HepG2 (cell line): ENCODE measurements around the gene RWDD4. TPM values are rescaled to one million over a fixed set of nuclear protein-coding genes. Genes with fewer than 3 reads are reported as not detected.

Source experiments
- ATAC-seq: fragments of 200-7000 bp; cut with Tn5 transposase; 3 replicates; pipeline ENCODE4 v1.9.1; 2020; ENCODE audit warnings: mild to moderate bottlenecking, moderate library complexity
- BruUV-seq: library from RNA; stranded (reverse); fragments of 400-500 nt; replicated peaks from 2 replicates; lab custom pipeline; 2021; lab: Mats Ljungman, UMichigan
- CTCF ChIA-PET: fragments of 300-600 bp; formaldehyde crosslinking; extraction: SDS; loops from one replicate; lab custom pipeline; 2021; ENCODE audit warnings: low total read pairs, inconsistent platforms, low intra/inter-chr PET ratio; lab: Yijun Ruan, JAX
- POLR2A ChIA-PET: fragments of 350-600 bp; sonication (Branson Sonifier 250); formaldehyde crosslinking; loops from one replicate; lab custom pipeline; 2020; ENCODE audit warnings: antibody characterized with exemption, inconsistent platforms; lab: Yijun Ruan, JAX
- DNase-seq: peaks from one replicate; pipeline ENCODE4 v3.0.0-alpha.2; 2015; ENCODE audit warnings: low spot score
- FAIRE-seq: peaks from 3 replicates; lab custom pipeline; 2011; peaks lifted over from hg19 to GRCh38; lab: Jason Lieb, UNC
- H2AFZ ChIP-seq: one replicate; pipeline ENCODE4 v1.6.1; 2011; ENCODE audit warnings: low read length, inconsistent platforms
- H3K27ac ChIP-seq: fragments of 300-600 bp; 3 replicates; pipeline ENCODE4 v1.8.0; 2011; ENCODE audit warnings: mixed run types, mild to moderate bottlenecking, mixed read lengths, low read length, inconsistent platforms; ENCODE audit not compliant: insufficient read depth; ENCODE audit errors: extremely low read length
- H3K27me3 ChIP-seq, 2 experiments: fragments of 200-600 bp in 1 of 2; 2 replicates in 1 of 2; 3 replicates in 1 of 2; pipeline versions ENCODE4 v1.6.0 to v1.8.0; 2011; ENCODE audit warnings: low read length in 2 of 2, mild to moderate bottlenecking in 2 of 2, moderate library complexity in 2 of 2, inconsistent platforms in 1 of 2; ENCODE audit not compliant: insufficient read depth in 2 of 2, control insufficient read depth in 1 of 2
- H3K36me3 ChIP-seq, 2 experiments: fragments of 200-600 bp in 1 of 2; replicated peaks in 1 of 2; 2 replicates in 1 of 2; 3 replicates in 1 of 2; pipeline versions ENCODE4 v1.5.1 to v1.8.0; 2011; ENCODE audit warnings: low read length in 2 of 2, inconsistent platforms in 1 of 2; ENCODE audit not compliant: insufficient read depth in 2 of 2, control insufficient read depth in 1 of 2
- H3K4me1 ChIP-seq: 2 replicates; pipeline ENCODE4 v1.5.1; 2012; ENCODE audit warnings: low read length, inconsistent platforms; ENCODE audit not compliant: insufficient read depth
- H3K4me2 ChIP-seq: 2 replicates; pipeline ENCODE4 v1.6.0; 2011; ENCODE audit warnings: low read depth, low read length, inconsistent platforms
- H3K4me3 ChIP-seq, 3 experiments: fragments of 200-600 bp in 1 of 3; sonication (generic), shearing (Covaris generic) in 1 of 3; replicated peaks in 1 of 3; 2 replicates each; pipeline ENCODE4 v1.5.1; 2011 to 2016; ENCODE audit warnings: low read length in 3 of 3, inconsistent platforms in 2 of 3, low read depth in 2 of 3, mild to moderate bottlenecking in 2 of 3, control low read depth in 1 of 3, mixed read lengths in 1 of 3; ENCODE audit not compliant: insufficient read depth in 1 of 3
- H3K79me2 ChIP-seq: one replicate; pipeline ENCODE4 v1.6.1; 2011; ENCODE audit warnings: low read length, inconsistent platforms; ENCODE audit not compliant: insufficient read depth
- H3K9ac ChIP-seq: 2 replicates; pipeline ENCODE4 v1.6.0; 2011; ENCODE audit warnings: mild to moderate bottlenecking, low read depth, low read length, inconsistent platforms; ENCODE audit not compliant: insufficient read depth
- H3K9me3 ChIP-seq: 2 replicates; pipeline ENCODE4 v1.5.1; 2012; ENCODE audit warnings: mild to moderate bottlenecking, low read length
- H4K20me1 ChIP-seq: 2 replicates; pipeline ENCODE4 v1.6.0; 2011; ENCODE audit warnings: inconsistent platforms, mild to moderate bottlenecking, low read length, moderate library complexity; ENCODE audit not compliant: insufficient read depth
- CEBPB ChIP-seq: IDR thresholded peaks from 2 replicates; pipeline ENCODE4 v1.6.1; 2011; ENCODE audit warnings: low read depth, low read length, improper control_type of control experiment, borderline replicate concordance
- CEBPG ChIP-seq: IDR thresholded peaks from 2 replicates; pipeline ENCODE4 v1.6.1; 2016
- FIP1L1 ChIP-seq: fragments of 200-400 bp; formaldehyde crosslinking; IDR thresholded peaks from 2 replicates; pipeline ENCODE4 v1.6.1; 2018; ENCODE audit warnings: low read depth, mild to moderate bottlenecking, low read length, moderate library complexity, borderline replicate concordance; ENCODE audit not compliant: insufficient read depth
- HHEX ChIP-seq: IDR thresholded peaks from 2 replicates; pipeline ENCODE4 v1.6.1; 2016; ENCODE audit warnings: control low read depth
- RBFOX2 ChIP-seq: fragments of 200-400 bp; formaldehyde crosslinking; IDR thresholded peaks from 2 replicates; pipeline ENCODE4 v1.6.1; 2017; ENCODE audit warnings: low read depth, mild to moderate bottlenecking, low read length
- SKIL ChIP-seq: sonication (generic); formaldehyde crosslinking; IDR thresholded peaks from 2 replicates; pipeline ENCODE4 v1.8.0; 2022; ENCODE audit warnings: missing genetic modification reagents, mild to moderate bottlenecking, moderate library complexity, borderline replicate concordance
- TIGD3 ChIP-seq: sonication (generic); formaldehyde crosslinking; IDR thresholded peaks from 2 replicates; pipeline ENCODE4 v1.5.1; 2020; ENCODE audit warnings: mild to moderate bottlenecking, missing genetic modification reagents, borderline replicate concordance
- WGBS: methylation state at CpG from one replicate; pipeline ENCODE4 v1.1.6; 2017; ENCODE audit warnings: low lambda C conversion rate; 5-methylcytosine and 5-hydroxymethylcytosine counted together
- in situ Hi-C: cut with HindIII; loops from 2 replicates; pipeline ENCODE4 v1.10.0; 2017; ENCODE audit warnings: low pct_unique_long_range_greater_than_20kb; ENCODE audit not compliant: extremely low pct_ligation_motif_present
- intact Hi-C: fragments of 100-400 bp; cut with micrococcal nuclease; formaldehyde crosslinking; loops from one replicate; pipeline ENCODE4 v1.10.0; 2022; ENCODE audit not compliant: unreplicated experiment
- polyA plus RNA-seq, 8 experiments: library from polyadenylated mRNA; depleted of rRNA in 3 of 8; stranded (reverse) in 7 of 8; unstranded in 1 of 8; fragments of >200 nt; fragmentation: Illumina TruSeq in 4 of 8; extraction: Trizol in 4 of 8; gene quantifications; 2 replicates each; pipeline versions ENCODE4 v1.2.1 to v1.2.3, GENCODE V29; 2011 to 2016; ENCODE audit warnings: low read depth in 4 of 8, missing spikeins in 1 of 8, mixed read lengths in 1 of 8; ENCODE audit not compliant: insufficient read depth in 1 of 8
- total RNA-seq, 5 experiments: library from RNA; depleted of rRNA; stranded (reverse); fragments of >200 nt; fragmentation: Illumina TruSeq; extraction: Trizol; gene quantifications; 2 replicates each; pipeline ENCODE4 v1.2.3, GENCODE V29; 2016; ENCODE audit warnings: low read depth in 1 of 5
- TF ChIP-seq, protein P1 (sequence below): sonication (generic); formaldehyde crosslinking; IDR thresholded peaks from 2 replicates; pipeline ENCODE4 v1.5.0; 2020; ENCODE audit warnings: mild to moderate bottlenecking, missing genetic modification reagents, borderline replicate concordance
- TF ChIP-seq, protein P2 (sequence below): sonication (generic); formaldehyde crosslinking; IDR thresholded peaks from 2 replicates; pipeline ENCODE4 v1.4.0; 2020; ENCODE audit warnings: missing genetic modification reagents

RWDD4 gene
- total and polyA plus RNA-seq, 2 of the 13 experiments (the other 11 are each of a cell fraction or from before 2014, with no cell fraction given) = 10.2 to 25.4 TPM

DNA sequence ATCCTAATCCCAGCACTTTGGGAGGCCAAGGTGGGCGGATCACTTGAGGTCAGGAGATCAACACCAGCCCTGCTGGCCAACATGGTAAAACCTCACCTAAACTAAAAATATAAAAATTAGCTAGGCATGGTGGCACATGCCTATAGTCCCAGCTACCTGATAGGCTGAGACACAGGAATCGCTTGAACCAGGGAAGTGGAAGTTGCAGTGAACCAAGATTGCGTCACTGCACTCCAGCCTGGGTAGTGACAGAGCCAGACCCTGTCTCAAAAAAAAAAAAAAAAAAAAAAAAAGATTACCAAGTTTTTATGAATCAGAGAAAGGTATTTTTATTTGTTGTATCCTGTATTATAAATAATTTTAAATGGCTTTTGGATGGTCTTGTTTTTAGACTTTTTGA lies 15.2 kb upstream of the RWDD4 start:
- H3K79me2 ChIP-seq = no peaks in the 10 kb centered on the region
- ChIA-PET POLR2A (no interaction called here), CTCF (no interaction called here)
- H3K4me3 ChIP-seq = no peak overlapping the region
- intact Hi-C loops (no loop called here), in situ Hi-C loops (no loop called here)
- no peaks in the 10 kb centered on the region for H3K9me3 ChIP-seq
- H4K20me1 ChIP-seq = no peaks in the 10 kb centered on the region
- peaks cover 2 to 23% of the 10 kb centered on the region in 2 experiments; a peak in 3 of 5 replicates for H3K36me3 ChIP-seq
- H3K27ac ChIP-seq = no peak overlapping the region
- H3K4me1 ChIP-seq = no peaks in the 10 kb centered on the region
- H2AFZ ChIP-seq = no peak overlapping the region
- DNase-seq (no peak), FAIRE-seq (no peak), ATAC-seq (no peak)
- no TSS peak for BruUV-seq
- H3K4me2 ChIP-seq = no peak overlapping the region
- no peaks in the 10 kb centered on the region for H3K27me3 ChIP-seq
- no peak overlapping the region for H3K9ac ChIP-seq
- WGBS = 95% methylated on average over 3 of the region's 3 CpGs
- TF ChIP-seq CEBPG (CRISPR knock-in tag) = 0 out of 2 replicates have a peak, but pooled peaks have one; percentile 40
- peak; percentile 59; the same call in 1 of the 2 replicates for TF ChIP-seq CEBPB
- no peak for TF ChIP-seq TIGD3 (CRISPR knock-in tag)

- intact Hi-C loops (no loop called here), in situ Hi-C loops (no loop called here)
- ATAC-seq (no peak), DNase-seq (no peak), FAIRE-seq (no peak)
- Histone ChIP-seq H3K4me3 (no peak overlapping the region), H3K9ac (no peak overlapping the region), H3K27me3 (no peaks in the 10 kb centered on the region), H3K9me3 (no peaks in the 10 kb centered on the region), H2AFZ (no peak overlapping the region), H3K79me2 (no peaks in the 10 kb centered on the region), H3K27ac (no peak overlapping the region), H4K20me1 (no peaks in the 10 kb centered on the region), H3K4me2 (no peak overlapping the region), H3K36me3 (peaks cover 4 to 36% of the 10 kb centered on the region in 2 experiments; a peak in 4 of 5 replicates), H3K4me1 (no peaks in the 10 kb centered on the region)
- CTCF ChIA-PET = no interaction called here
- 96% methylated on average over 12 of the region's 12 CpGs for WGBS
- POLR2A ChIA-PET = no interaction called here
- TF ChIP-seq HHEX (no peak), FIP1L1 (no peak), RBFOX2 (no peak), SKIL (CRISPR knock-in tag) (no peak)
- TF ChIP-seq, protein P1, sequence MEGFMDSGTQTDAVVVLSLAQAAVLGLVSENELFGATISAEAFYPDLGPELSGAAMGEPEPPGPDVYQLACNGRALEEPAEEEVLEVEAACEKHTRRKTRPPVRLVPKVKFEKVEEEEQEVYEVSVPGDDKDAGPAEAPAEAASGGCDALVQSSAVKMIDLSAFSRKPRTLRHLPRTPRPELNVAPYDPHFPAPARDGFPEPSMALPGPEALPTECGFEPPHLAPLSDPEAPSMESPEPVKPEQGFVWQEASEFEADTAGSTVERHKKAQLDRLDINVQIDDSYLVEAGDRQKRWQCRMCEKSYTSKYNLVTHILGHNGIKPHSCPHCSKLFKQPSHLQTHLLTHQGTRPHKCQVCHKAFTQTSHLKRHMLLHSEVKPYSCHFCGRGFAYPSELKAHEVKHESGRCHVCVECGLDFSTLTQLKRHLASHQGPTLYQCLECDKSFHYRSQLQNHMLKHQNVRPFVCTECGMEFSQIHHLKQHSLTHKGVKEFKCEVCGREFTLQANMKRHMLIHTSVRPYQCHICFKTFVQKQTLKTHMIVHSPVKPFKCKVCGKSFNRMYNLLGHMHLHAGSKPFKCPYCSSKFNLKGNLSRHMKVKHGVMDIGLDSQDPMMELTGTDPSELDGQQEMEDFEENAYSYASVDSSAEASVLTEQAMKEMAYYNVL (CRISPR knock-in tag) = no peak
- TF ChIP-seq, protein P2, sequence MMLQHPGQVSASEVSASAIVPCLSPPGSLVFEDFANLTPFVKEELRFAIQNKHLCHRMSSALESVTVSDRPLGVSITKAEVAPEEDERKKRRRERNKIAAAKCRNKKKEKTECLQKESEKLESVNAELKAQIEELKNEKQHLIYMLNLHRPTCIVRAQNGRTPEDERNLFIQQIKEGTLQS = no peak
- no TSS peak for BruUV-seq
Observed at GRCh38 chr4:183670960-183671555, 12.1 kb upstream of the RWDD4 start.
